Activated naive CD4-positive, alpha-beta T cell treated with anti-CD3 and anti-CD28 coated beads, Interleukin-2, amount 50 U/mL, for 24 hours (primary cell): ENCODE measurements around the gene TMEM183A.

ENCODE experiments used
- H3K27ac Mint-ChIP-seq: one replicate; pipeline ENCODE4 v1.8.0; 2021; ENCODE audit warnings: mild to moderate bottlenecking, mixed read lengths
- H3K27me3 Mint-ChIP-seq: one replicate; pipeline ENCODE4 v1.8.0; 2021; ENCODE audit warnings: mixed read lengths
- H3K36me3 Mint-ChIP-seq: one replicate; pipeline ENCODE4 v1.8.0; 2021; ENCODE audit warnings: mixed read lengths
- H3K4me1 Mint-ChIP-seq: one replicate; pipeline ENCODE4 v1.8.0; 2021; ENCODE audit warnings: mixed read lengths
- H3K4me3 Mint-ChIP-seq: one replicate; pipeline ENCODE4 v1.8.0; 2021; ENCODE audit warnings: mild to moderate bottlenecking, mixed read lengths
- H3K9me3 Mint-ChIP-seq: one replicate; pipeline ENCODE4 v1.8.0; 2021; ENCODE audit warnings: mixed read lengths

The TMEM183A gene

GRCh38 chr1:203035111-203036000, 28.2 kb downstream of the TMEM183A start:
- H3K4me1 Mint-ChIP-seq: no peaks in the 10 kb centered on the region
- no peaks in the 10 kb centered on the region for H3K36me3 Mint-ChIP-seq
- H3K27ac Mint-ChIP-seq: no peak overlapping the region
- H3K27me3 Mint-ChIP-seq: peaks cover 2% of the 10 kb centered on the region
- no peaks in the 10 kb centered on the region for H3K9me3 Mint-ChIP-seq
- no peak overlapping the region for H3K4me3 Mint-ChIP-seq

DNA sequence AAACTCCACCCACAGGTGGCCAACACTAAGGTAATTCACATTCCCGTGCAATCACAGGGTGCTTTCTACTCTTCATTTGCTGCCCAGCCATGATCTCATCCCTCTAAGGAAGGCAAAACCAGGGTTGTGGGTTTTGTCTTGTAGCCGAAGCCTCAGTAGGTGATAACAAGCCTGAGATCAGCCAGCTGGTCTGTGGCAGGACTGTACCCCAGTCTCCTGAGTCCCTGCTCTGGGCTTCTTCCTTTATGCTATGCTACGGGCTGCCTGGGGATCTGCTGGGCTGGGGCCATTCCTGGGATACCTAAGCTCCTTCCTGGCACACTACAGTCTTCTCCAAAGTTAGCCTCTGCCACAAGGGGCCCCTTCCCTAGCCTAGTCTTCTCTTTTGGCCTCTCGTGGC, 29.0 kb downstream of the TMEM183A start:
- Mint-ChIP-seq H3K27ac (no peak overlapping the region), H3K27me3 (peaks cover 2% of the 10 kb centered on the region), H3K9me3 (no peaks in the 10 kb centered on the region)

GRCh38 chr1:203036537-203036936, 29.4 kb downstream of the TMEM183A start:
- H3K27ac Mint-ChIP-seq: no peak overlapping the region
- H3K27me3 Mint-ChIP-seq: peaks cover 2% of the 10 kb centered on the region
- no peaks in the 10 kb centered on the region for H3K9me3 Mint-ChIP-seq
- H3K4me3 Mint-ChIP-seq: no peak overlapping the region
- no peaks in the 10 kb centered on the region for H3K4me1 Mint-ChIP-seq
- no peaks in the 10 kb centered on the region for H3K36me3 Mint-ChIP-seq

More for the DNA sequence above, 29.0 kb downstream of the TMEM183A start:
- H3K4me1 Mint-ChIP-seq: no peaks in the 10 kb centered on the region
- no peak overlapping the region for H3K4me3 Mint-ChIP-seq
- no peaks in the 10 kb centered on the region for H3K36me3 Mint-ChIP-seq

DNA sequence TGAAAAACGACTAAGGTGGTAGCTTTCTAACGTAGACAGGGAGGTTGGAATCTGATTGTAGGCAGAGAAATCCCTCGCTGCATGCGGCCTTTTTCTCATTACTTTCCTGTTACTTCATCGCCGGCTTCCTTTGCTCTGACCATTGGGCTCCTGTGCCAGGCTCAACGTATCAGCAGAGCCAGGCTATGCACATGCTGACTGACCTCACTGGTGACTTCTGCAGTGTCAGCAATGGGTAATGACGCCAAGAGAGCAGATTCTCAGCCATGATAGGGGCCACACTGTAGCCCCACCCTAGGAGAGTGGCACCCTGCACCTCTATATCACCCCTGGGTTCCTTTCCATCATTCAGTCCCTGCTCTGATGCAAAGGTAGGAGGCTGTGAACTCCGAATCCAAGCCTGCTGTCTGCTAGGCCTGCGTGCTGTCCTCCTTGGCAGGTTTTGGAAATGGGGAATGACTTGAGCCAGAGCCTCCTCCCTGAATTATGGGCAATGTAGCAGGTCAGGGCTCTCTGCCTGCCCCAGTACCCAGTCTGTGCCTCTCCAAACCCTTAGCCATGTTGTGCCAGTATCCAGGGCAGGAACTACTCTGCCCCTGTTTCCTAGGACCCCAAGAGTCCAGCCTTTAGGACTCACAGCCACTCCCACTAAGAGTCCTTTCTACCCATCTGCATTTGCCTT, 30.5 kb downstream of the TMEM183A start:
- no peaks in the 10 kb centered on the region for H3K36me3 Mint-ChIP-seq
- peaks cover 2% of the 10 kb centered on the region for H3K27me3 Mint-ChIP-seq
- no peak overlapping the region for H3K27ac Mint-ChIP-seq
- no peaks in the 10 kb centered on the region for H3K9me3 Mint-ChIP-seq
- H3K4me1 Mint-ChIP-seq: no peaks in the 10 kb centered on the region
- H3K4me3 Mint-ChIP-seq: no peak overlapping the region

DNA sequence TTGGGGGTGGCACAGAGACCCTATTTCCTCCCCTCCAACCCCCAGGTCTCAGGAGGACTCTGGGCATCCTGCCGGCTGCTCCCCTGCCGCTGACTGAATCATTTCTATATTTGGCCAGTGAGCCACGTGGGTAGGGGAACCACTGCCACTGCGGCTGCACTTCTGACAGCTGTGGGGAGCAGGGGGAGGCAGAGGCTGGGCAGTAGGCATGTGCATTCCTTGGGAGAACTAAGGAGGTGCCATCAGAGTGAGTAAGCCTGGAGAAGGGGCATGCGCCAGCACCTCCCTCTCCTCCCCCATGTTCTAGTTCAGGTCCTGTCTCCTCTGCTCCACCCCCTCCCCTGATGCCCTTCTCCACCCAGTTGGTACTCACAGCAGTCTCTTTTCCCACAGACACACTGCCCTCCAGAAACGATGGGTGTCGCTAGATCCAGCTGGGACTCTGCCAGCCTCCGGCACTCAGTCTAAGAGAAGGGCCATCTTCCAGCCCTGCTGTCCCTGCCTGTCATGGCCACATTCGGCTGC, 31.1 kb downstream of the TMEM183A start:
- Mint-ChIP-seq H3K27ac (no peak overlapping the region), H3K9me3 (no peaks in the 10 kb centered on the region), H3K4me3 (no peak overlapping the region), H3K27me3 (peaks cover 2% of the 10 kb centered on the region), H3K4me1 (no peaks in the 10 kb centered on the region), H3K36me3 (no peaks in the 10 kb centered on the region)

DNA sequence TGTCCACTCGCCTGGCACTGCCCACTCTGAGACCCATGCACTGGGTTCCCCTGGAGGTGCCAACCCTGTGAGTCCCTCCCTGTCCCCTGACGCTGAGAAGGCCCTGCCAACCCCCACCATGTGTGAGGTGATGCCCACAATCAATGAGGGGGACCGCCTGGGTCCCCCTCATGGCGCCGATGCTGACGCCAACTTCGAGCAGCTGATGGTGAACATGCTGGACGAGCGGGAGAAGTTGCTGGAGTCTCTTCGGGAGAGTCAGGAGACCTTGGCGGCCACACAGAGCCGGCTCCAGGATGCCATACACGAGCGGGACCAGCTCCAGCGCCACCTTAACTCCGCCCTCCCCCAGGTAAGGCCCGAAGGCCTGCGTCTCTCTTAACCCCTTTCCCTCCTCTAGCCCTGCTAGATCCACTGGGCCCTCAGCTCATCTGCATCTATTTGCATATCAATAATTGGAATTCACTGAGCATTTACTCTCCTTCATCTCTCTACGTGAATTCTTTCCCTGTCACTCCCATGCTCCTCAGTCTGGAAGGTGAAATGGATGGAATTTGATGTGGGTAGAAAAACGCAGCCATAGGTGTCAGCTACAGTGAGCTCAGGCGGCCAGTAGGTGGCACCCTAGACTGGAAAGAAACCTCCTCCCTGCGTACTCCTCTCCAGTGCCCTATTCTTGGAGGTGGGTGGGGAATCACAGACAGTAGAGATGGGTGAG, 31.9 kb downstream of the TMEM183A start:
- no peaks in the 10 kb centered on the region for H3K9me3 Mint-ChIP-seq
- peaks cover 2% of the 10 kb centered on the region for H3K27me3 Mint-ChIP-seq
- H3K36me3 Mint-ChIP-seq: no peaks in the 10 kb centered on the region
- no peak overlapping the region for H3K4me3 Mint-ChIP-seq
- H3K27ac Mint-ChIP-seq: no peak overlapping the region
- H3K4me1 Mint-ChIP-seq: no peaks in the 10 kb centered on the region

- Mint-ChIP-seq H3K4me1 (no peaks in the 10 kb centered on the region), H3K27ac (no peak overlapping the region), H3K9me3 (no peaks in the 10 kb centered on the region), H3K36me3 (no peaks in the 10 kb centered on the region), H3K4me3 (no peak overlapping the region), H3K27me3 (peaks cover 2% of the 10 kb centered on the region)
Observed at GRCh38 chr1:203039609-203040512, 32.7 kb downstream of the TMEM183A start.

DNA sequence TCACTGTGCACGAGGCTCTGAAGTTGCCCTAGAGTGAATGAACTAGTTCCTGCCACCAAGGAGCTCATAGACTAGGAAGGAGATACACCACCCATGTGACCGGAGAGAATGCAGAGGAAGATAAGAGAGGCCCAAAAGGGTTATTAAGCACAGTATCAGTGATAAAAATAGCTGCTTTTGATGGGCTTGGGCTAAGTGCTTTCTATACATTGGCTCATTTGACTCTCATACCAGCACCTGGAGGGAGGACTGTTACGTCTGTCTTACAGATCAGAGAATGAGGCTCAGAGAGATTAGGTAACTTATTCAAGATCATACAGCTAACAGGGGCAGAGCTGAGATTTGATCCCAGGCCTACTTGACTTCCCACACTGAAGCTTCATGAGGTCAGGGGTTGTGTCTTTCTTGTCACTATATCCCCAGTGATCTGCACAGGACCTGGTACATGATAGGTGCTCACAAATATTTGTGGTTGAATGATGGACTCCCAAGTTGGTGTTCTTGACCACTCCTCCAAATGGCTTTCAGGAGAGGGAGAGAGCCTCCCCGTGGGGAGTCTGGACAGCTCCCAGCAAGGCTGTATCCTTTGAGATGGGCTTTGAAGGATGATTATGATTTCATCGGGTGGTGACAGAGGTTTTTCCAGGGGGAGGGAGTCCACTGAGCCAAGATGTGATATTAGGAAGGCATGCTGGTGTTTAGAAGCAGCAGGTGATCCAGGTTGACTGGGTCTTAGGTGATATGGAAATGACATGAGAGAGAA, 33.5 kb downstream of the TMEM183A start:
- Mint-ChIP-seq H3K27ac (no peak overlapping the region), H3K27me3 (peaks cover 2% of the 10 kb centered on the region), H3K4me1 (no peaks in the 10 kb centered on the region)

GRCh38 chr1:203041351-203041932, 34.3 kb downstream of the TMEM183A start:
- no peaks in the 10 kb centered on the region for H3K4me1 Mint-ChIP-seq

More for the DNA sequence above, 33.5 kb downstream of the TMEM183A start:
- Mint-ChIP-seq H3K9me3 (no peaks in the 10 kb centered on the region), H3K4me3 (no peak overlapping the region), H3K36me3 (no peaks in the 10 kb centered on the region)

GRCh38 chr1:203043830-203044545, 36.8 kb downstream of the TMEM183A start:
- H3K27ac Mint-ChIP-seq: no peak overlapping the region
- no peaks in the 10 kb centered on the region for H3K9me3 Mint-ChIP-seq
- no peaks in the 10 kb centered on the region for H3K4me1 Mint-ChIP-seq
- no peak overlapping the region for H3K4me3 Mint-ChIP-seq
- peaks cover 2% of the 10 kb centered on the region for H3K27me3 Mint-ChIP-seq
- no peaks in the 10 kb centered on the region for H3K36me3 Mint-ChIP-seq

More at GRCh38 chr1:203041351-203041932, 34.3 kb downstream of the TMEM183A start:
- no peak overlapping the region for H3K27ac Mint-ChIP-seq
- no peak overlapping the region for H3K4me3 Mint-ChIP-seq
- no peaks in the 10 kb centered on the region for H3K9me3 Mint-ChIP-seq
- no peaks in the 10 kb centered on the region for H3K36me3 Mint-ChIP-seq
- peaks cover 2% of the 10 kb centered on the region for H3K27me3 Mint-ChIP-seq

- H3K9me3 Mint-ChIP-seq: no peaks in the 10 kb centered on the region
- H3K4me3 Mint-ChIP-seq: no peak overlapping the region
- H3K27ac Mint-ChIP-seq: no peak overlapping the region
- H3K4me1 Mint-ChIP-seq: no peaks in the 10 kb centered on the region
- no peaks in the 10 kb centered on the region for H3K27me3 Mint-ChIP-seq
- H3K36me3 Mint-ChIP-seq: no peaks in the 10 kb centered on the region
Observed at GRCh38 chr1:203044546-203045250, 37.5 kb downstream of the TMEM183A start.

DNA sequence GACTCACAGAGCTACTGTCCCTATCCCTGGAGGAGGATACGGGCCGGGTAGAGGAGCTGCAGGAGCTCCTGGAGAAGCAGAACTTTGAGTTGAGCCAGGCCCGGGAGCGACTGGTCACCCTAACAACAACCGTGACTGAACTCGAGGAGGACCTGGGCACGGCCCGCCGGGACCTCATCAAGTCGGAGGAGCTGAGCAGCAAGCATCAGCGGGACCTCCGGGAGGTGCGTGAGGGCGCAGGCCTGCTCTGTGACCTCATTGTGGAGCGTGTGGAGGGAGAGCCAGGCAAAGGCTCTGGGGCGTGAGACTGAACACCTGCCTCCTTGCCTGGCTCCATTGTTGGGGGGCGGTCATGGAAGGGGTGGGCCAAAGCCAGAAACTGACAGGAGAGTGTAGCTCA, 38.2 kb downstream of the TMEM183A start:
- no peak overlapping the region for H3K27ac Mint-ChIP-seq
- no peak overlapping the region for H3K4me3 Mint-ChIP-seq
- H3K36me3 Mint-ChIP-seq: no peaks in the 10 kb centered on the region
- no peaks in the 10 kb centered on the region for H3K9me3 Mint-ChIP-seq
- no peaks in the 10 kb centered on the region for H3K4me1 Mint-ChIP-seq
- no peaks in the 10 kb centered on the region for H3K27me3 Mint-ChIP-seq
